Choroid plexus epithelial cell (primary cell): ENCODE data around the gene TMEM174.

Experiments
- DNase-seq: peaks from one replicate; pipeline ENCODE4 v3.0.0-alpha.2; 2010; ENCODE audit warnings: low read depth
- H3K4me3 ChIP-seq: 2 replicates; pipeline ENCODE4 v1.5.1; 2011; ENCODE audit warnings: low read depth, mild to moderate bottlenecking, control low read depth, low read length, moderate library complexity
- TF ChIP-seq, protein P1 (sequence below): conservative IDR thresholded peaks from 2 replicates; pipeline ENCODE4 v1.5.1; 2011; ENCODE audit warnings: low read depth, mild to moderate bottlenecking, control low read depth, inconsistent platforms, low read length, moderate library complexity

TMEM174 gene

DNA sequence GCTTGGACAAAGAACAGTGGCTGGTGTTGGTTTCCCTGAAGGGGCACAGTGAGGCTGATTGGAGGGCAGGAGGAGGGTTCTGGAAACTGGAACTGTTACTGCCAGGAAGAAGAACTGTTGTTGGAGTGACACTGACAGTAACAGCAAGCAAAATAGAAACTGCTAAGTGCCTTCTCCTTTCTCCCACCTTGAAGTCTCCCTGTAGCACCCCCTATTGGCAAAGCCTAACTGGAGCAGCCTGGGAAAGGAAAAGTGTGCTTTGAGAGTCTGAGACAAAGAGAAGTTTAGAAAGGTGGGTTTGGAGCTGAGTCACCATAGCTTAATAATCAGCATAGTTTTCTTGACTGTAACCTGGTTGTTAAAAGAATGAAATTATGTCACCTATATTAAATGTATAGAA is 2.5 kb upstream of the TMEM174 start:
- TF ChIP-seq, protein P1, sequence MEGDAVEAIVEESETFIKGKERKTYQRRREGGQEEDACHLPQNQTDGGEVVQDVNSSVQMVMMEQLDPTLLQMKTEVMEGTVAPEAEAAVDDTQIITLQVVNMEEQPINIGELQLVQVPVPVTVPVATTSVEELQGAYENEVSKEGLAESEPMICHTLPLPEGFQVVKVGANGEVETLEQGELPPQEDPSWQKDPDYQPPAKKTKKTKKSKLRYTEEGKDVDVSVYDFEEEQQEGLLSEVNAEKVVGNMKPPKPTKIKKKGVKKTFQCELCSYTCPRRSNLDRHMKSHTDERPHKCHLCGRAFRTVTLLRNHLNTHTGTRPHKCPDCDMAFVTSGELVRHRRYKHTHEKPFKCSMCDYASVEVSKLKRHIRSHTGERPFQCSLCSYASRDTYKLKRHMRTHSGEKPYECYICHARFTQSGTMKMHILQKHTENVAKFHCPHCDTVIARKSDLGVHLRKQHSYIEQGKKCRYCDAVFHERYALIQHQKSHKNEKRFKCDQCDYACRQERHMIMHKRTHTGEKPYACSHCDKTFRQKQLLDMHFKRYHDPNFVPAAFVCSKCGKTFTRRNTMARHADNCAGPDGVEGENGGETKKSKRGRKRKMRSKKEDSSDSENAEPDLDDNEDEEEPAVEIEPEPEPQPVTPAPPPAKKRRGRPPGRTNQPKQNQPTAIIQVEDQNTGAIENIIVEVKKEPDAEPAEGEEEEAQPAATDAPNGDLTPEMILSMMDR, result peak; percentile 68
- peak; percentile 44 for DNase-seq
- H3K4me3 ChIP-seq, result no peak overlapping the region

DNA sequence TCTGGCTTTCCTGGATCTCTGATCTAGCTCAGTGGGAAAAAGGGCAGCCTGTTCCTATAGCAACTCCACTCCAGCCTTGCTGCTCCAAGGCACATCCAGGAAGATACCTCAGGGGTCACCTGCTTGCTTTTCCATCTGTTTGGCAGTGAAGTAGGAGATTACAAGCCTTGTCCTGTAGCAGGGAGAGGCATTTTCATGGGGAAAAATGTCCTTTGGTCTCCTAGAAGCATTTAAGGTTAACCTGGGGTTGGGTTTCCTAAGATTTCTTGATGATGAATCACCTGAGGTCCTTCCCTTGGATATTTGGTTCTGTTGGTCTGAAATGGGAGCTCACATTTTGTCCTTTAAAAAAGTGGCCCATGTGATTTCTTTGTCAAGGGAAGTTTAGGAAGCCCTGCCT is 1.5 kb upstream of the TMEM174 start:
- no peak overlapping the region for H3K4me3 ChIP-seq
- DNase-seq, result no peak
- TF ChIP-seq, protein P1, result no peak

DNA sequence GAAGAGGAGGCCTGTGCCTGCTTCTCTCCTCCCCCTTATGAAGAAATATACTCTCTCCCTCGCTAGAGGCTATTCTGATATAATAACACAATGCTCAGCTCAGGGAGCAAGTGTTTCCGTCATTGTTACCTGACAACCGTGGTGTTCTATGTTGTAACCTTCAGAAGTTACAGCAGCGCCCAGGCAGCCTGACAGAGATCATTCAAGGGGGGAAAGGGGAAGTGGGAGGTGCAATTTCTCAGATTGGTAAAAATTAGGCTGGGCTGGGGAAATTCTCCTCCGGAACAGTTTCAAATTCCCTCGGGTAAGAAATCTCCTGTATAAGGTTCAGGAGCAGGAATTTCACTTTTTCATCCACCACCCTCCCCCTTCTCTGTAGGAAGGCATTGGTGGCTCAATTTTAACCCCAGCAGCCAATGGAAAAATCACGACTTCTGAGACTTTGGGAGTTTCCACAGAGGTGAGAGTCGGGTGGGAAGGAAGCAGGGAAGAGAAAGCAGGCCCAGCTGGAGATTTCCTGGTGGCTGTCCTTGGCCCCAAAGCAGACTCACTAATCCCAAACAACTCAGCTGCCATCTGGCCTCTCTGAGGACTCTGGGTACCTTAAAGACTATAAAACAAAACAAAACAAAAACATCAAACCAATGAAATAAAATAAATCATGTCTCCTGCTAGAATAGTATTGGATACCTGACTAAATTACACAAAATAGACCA is 1.3 kb downstream of the TMEM174 start:
- H3K4me3 ChIP-seq, result no peak overlapping the region
- no peak for DNase-seq
- TF ChIP-seq, protein P1, result no peak

DNA sequence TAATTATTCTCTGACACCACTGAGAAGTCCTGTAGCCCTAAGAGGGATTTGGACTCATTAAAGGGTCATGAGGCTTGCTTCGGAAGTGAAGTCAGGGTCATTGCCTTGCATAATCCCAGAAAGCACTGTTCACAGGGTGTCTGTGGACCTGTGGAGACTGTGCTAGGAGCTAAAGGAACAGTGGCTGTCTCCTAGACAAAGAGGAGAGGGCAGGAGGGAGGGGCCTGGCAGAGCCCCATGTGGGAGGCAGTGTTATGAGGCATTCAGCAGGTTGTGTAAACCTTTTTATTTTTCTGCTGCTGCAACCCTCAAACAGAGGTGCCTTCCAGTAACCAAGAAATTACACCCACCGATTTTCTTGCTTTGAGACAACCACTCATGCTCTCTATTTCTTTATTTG is 3.3 kb downstream of the TMEM174 start:
- no peak for DNase-seq
- no peak overlapping the region for H3K4me3 ChIP-seq
- TF ChIP-seq, protein P1, result no peak

DNA sequence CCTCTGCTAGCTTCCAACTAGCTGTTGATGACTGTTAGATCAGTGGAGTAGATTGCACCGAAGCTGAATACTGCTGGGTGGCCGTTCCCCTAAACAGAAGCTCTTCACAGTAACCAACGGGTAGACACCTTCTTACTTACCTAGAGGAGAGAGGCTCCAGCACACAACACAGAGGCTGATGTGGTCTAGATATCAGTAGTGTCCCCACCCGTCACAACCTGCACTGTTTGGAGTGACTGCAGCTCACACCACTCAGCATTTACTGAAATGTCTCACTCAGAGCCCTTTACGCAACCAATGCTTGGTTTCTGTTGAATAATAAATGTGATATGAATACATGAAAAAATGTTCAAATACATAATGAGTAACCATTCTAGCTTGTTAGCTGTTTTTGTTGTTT is 5.3 kb downstream of the TMEM174 start:
- TF ChIP-seq, protein P1, result no peak
- no peak for DNase-seq
- no peak overlapping the region for H3K4me3 ChIP-seq

DNA sequence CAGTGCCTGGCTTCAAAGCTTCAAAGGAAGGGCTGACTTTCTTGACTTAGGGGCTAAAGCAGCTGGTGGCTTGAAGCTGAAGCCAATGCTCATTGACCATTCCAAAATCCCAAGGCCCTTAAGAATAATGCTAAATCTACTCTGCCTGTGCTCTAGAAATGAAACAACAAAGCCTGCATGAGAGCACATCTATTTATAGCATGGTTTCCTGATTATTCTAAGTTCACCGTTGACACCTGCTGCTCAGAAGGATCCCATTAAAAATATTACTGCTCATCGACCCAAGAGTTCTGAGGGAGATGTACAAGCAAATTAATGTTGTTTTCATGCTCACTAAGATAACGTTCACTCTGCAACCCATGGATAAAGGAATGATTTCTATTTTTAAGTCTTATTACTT is 6.7 kb downstream of the TMEM174 start:
- H3K4me3 ChIP-seq, result no peak overlapping the region
- no peak for DNase-seq
- TF ChIP-seq, protein P1, result no peak

DNA sequence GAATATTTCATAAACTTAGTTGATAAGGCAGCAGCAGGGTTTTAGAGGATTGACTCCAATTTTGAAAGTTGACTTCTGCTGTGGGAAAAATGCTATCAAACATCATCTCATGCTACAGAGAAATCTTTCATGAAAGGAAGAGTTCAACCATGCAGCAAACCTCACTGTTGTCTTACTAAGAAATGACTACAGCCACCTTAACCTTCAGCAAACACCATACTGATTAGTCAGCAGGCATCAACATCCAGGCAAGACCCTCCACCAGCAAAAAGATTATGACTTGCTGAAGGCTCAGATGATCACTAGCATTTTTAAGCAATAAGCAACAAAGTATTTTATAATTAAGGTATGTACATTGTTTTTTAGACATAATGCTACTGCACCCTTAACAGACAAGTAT is 7.6 kb downstream of the TMEM174 start:
- peak; percentile 47 for DNase-seq
- TF ChIP-seq, protein P1, result no peak

More for the DNA sequence above, 7.6 kb downstream of the TMEM174 start:
- no peak overlapping the region for H3K4me3 ChIP-seq
